ENCODE results near the gene POU2F2.
A peak's percentile ranks its signal among the peaks of the same experiment; 100 is the strongest.

POU2F2 gene

DNA sequence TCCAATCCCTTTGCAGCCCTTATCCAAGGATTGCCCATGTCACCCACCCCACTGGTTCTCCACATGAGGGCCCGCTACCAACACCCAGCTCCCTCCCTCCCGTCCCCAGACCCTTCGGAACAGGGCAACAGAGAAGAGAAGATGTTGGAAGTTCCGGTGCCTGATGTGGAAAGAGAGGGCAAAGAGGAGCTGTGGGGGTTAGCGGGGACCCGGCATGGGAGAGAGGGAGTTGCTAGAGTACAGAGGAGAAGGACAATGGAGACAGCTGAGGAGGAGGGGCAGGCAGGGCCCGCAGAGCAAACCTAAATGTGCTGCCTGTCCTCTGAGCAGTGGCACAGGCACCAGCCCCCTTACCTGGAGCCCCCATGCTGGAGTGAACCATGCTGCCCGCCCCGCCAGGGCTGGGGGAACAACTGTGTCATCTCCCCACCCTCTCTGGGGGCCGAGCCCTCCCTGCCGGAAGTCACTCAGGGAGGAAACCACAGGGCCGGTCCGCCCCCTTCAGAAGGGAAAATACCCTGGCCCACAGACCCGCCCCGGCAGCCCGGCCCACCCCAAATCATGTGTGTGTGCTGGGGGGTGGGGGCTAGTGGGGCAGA is at the start of gene POU2F2:
Gene POU2F2 (minus strand): TSS at position 417 of the 599 bp plus-strand sequence. CDS start 35 bp downstream, at position 382.
- peak; percentile 81 to 83 for ATAC-seq

GRCh38 chr19:42178791-42179674 is 46.8 kb upstream of the POU2F2 start:
- no peak for ATAC-seq

GRCh38 chr19:42177686-42178019 is 45.4 kb upstream of the POU2F2 start:
- ATAC-seq, result no peak

DNA sequence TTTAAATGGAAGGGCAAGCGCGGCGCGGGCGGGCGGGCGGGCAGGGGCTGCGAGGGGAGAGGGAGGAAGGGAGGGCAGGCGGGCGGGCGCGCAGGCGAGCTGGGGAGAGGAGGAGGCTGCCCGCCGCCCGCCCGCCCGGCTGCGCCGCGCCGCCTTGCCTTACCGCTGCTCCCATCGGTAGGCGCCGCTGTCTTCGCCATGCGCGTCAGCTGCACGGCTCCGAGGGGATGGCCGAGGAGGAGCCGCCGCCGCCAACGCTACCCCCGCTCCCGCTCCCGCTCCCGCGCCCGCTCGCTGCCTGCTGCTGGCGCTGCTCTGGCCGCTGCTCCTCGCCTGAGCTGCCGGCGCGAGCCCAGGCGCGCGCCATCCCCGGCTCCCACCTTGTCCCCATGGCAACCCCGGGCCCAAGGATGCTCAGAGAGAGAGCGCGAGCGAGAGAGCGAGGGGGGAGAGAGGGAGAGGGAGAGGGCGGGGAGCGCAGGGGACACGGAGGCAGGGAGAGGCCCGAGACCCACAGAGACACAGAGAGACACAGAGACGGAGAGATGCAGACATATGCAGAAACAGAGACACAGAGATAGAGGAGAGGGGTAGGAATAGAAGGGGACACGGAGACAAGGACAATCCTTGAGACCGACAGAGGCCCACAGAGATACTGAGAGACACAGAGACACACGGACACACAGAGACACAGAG is 44.9 kb upstream of the POU2F2 start:
- ATAC-seq, result peak; percentile 95 to 97

DNA sequence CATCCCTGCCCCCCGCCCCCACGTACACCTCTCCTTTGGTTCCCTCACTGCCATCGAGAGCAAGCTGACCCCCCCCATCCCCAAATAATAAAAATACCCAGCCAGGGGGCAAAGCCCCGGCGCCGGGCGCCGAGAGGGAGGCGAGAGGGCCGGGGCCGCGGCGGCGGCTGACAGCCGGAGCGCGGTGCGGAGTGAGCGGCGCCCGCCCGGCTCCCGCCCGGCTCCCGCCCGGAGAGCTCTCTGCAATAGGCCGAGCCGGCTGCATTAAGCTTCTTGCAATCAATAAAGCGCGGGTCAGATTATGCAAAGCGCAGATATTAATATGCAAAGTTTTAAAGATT is 44.4 kb upstream of the POU2F2 start:
- peak; percentile 50 to 56 for ATAC-seq

- ATAC-seq, result no peak
These were observed 43.9 kb upstream of the POU2F2 start for GRCh38 chr19:42175952-42176648.

GRCh38 chr19:42174958-42175734 is 42.9 kb upstream of the POU2F2 start:
- no peak for ATAC-seq

DNA sequence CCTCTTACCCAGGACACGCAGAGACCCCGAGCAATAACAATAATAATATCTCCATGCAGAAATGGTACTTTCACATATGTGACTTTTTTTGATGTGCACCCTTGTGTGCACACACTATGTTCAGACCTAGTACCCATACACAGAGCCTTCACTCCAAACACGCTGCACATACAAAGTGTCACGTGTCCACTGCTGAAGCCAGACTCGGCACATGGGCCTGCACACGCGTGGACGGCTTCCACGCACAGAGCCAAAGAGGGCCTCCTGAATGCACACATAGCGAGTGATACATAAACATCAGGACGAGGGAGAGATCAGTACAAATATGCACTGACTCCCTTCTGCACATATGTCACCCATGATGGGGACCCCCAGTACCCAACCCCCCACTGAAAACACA is 41.9 kb upstream of the POU2F2 start:
- ATAC-seq, result no peak

DNA sequence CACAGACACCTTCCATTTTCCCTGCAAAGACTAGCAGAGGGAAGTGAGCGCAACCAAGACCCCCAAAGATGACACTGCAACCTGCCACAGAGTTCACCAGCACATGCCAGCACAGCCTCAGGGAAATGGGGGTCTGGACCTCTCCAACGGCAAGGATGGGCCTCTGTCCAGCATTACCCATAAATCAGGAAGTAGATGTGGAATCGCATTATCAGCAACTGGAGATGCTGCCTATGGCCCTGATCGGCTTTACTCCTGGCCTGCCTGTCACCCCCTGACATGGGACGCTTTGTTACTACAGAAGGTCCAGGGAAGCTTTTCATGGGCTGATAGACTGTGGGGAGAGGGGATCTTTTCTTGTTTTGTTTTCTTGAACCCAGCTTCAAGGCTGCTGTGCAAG is 41.4 kb upstream of the POU2F2 start:
- ATAC-seq, result no peak

DNA sequence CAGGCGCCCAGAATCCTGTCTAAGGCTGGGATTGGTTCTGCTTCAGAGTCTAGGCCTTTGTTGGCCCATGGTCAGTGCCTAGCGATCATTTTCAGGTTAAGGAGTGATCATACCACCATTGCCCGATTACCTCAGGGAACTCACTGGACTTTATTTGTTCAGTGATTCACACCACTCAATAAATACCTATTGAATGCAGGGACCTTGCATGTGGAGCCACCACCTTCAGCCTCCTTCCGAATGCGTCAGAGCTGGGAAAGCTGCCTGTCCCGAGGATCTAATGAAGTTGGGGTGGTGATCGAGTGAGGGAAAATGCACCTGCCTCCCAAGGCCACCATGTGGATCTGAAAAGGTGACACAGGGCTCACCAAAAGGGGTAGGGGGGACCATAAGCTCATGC is 40.0 kb upstream of the POU2F2 start:
- no peak for ATAC-seq

DNA sequence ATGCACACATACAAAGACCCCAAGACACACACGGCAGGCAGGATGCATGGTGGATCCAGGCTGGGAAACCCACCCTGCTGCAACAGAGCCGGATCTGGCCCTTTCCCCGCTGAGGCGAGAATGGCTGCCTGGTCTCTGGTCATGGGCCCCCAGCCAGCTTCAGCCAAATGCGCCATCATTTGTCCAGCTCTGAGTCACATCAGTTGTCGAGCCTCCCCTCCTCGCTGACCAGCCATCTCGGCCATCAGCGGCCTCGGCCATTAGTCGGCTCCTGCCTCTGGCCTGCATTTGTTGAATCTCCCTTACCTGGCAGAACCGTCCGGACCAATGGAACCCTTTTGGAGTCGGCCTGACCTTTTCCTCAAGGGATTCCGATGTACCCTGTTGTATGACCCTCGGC is 38.5 kb upstream of the POU2F2 start:
- no peak for ATAC-seq

GRCh38 chr19:42169486-42170413 is 37.5 kb upstream of the POU2F2 start:
- no peak for ATAC-seq

DNA sequence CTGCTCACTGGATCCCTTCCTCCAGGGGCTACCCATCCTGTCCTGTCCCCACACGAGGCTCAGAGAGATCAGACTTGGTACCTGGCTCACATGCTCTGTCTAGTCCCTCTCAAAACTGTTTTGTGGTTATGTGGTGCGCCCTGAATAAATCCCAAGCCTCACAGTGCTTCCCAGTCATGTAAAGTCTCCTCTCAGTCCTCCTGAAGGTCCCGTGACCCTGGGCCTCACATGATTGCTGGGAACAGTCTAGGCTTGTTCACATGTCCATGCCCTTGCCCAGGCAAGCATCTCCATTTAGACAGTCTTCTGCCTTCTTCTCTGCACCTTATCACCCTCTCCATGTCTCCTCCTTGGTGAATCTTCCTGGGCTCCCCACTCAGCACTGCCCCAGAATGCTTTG is 36.0 kb upstream of the POU2F2 start:
- ATAC-seq, result no peak

DNA sequence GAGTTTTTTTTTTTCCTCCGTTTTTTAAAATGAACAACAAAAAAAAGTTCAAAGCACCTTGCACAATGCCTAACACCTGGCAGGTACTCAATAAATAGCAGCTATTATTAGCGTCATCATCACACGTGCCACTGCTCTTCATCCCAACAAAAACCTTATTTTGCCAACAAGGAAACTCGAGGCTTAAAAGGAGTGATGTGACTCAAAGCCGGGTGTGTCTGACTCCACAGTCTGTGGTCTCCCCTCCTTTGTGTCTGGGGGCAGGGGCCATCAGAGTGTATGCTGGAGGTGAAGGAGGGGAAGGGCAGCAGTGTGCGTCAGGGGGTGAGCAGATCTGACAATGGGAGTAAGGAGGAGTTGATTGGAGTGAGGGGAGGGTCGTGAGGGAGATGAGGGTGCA is 34.1 kb upstream of the POU2F2 start:
- ATAC-seq, result no peak

DNA sequence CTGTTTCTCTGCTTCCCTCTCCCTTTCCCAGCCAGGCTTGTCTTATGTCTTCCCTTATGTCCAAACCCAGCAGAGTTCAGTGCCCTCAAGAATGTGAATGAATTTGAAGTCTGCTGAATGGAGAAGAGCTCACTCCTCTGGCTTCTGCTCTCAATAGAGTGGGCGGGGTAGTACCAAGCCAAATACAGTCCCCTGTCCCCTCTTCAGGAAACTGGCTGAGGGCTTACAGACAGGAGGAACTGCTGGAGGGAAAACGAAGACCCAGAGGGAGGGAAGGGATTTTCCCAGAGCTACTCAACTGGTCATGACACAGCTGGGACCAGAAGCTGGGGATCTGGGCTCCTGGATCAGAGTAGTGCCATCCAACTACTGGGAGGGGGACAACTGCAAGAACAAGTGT is 32.9 kb upstream of the POU2F2 start:
- ATAC-seq, result no peak

DNA sequence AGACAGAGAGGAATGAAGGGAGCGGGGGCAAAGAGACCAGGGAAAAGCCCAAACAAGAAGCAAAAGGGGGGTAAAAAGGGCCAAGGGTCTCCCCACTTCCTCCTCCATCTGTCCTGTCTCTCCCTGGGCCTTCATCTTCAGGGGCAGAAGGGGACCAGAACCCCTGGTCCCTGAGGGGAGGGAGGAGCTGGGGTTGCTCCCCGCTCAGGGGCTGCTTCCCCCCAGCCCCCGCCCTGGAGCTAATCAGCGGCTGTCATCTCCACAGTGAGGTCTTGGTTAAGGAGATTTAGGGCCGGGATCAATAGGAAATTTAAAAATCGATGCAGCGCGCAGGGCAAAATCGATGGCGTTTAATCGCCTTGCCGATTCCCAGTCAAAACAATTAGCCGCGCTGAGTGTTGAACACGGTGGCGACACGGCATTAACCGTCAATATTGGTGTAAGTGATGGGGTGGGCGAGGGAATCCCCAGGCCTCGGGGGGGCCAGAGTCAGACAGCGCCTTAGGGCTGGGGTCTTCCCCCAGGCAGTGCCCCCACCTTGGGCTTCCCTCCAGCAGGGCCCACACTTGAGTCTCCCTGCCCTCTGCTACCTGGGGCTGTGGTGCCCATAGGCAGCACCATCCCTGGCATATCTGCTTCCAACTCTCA is 29.5 kb upstream of the POU2F2 start:
- ATAC-seq, result no peak

- ATAC-seq, result no peak
These were observed 27.7 kb upstream of the POU2F2 start for GRCh38 chr19:42159942-42160341.

DNA sequence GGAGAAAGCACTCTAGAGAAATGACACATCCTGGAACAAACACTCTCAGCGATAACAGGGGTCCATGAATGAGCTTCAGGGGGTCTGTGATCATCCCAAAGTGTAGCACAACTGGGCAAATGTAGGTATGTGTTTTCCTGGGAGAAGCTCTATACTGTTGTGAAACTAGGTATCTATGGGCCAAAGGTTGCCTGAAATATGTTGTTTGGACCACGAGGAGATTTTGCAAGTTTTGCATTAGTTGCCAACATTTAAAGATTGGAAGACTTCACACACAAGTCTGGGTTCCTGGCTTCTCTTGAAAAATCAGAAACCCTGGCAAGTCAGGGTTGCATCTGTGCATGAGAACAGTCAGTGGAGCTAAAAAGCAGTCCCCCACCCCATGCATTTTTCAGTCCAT is 26.7 kb upstream of the POU2F2 start:
- no peak for ATAC-seq

GRCh38 chr19:42156571-42156970 is 24.3 kb upstream of the POU2F2 start:
- ATAC-seq, result no peak

GRCh38 chr19:42155796-42156195 is 23.6 kb upstream of the POU2F2 start:
- ATAC-seq, result no peak
